Suprapubic skin (tissue), 4 donors: ENCODE measurements around the gene BAIAP2. TPM values are rescaled to one million over a fixed set of nuclear protein-coding genes. Genes with fewer than 3 reads are reported as not detected.
"Not testable (repeated sequence)": the region's sequence is repeated elsewhere in the genome, so short reads cannot be mapped to it uniquely, and the experiment has no call there.

Experiments
- DNase-seq, 2 donors: peaks; one replicate each; pipeline ENCODE4 v3.0.0-alpha.2; 2019; ENCODE audit warnings: low spot score in 2 of 2
- H3K27ac ChIP-seq: fragments of 200-600 bp; sonication (generic); one replicate; pipeline ENCODE4 v1.5.1; 2019
- H3K27me3 ChIP-seq: fragments of 200-600 bp; sonication (generic); one replicate; pipeline ENCODE4 v1.5.1; 2019
- H3K36me3 ChIP-seq: fragments of 200-600 bp; sonication (generic); one replicate; pipeline ENCODE4 v1.5.1; 2019
- H3K4me1 ChIP-seq: fragments of 200-600 bp; sonication (generic); one replicate; pipeline ENCODE4 v1.5.1; 2019
- H3K4me3 ChIP-seq: fragments of 200-600 bp; sonication (generic); one replicate; pipeline ENCODE4 v1.5.1; 2019; ENCODE audit warnings: mild to moderate bottlenecking
- H3K9me3 ChIP-seq: fragments of 200-600 bp; sonication (generic); one replicate; pipeline ENCODE4 v1.5.1; 2019
- CTCF ChIP-seq, 2 donors: fragments of 200-600 bp in 1 of 2; fragments of 450-650 bp in 1 of 2; sonication (generic) in 1 of 2; IDR thresholded peaks; one replicate each; pipeline ENCODE4 v1.5.1; 2016 to 2019; ENCODE audit warnings: antibody characterized with exemption in 2 of 2, mild to moderate bottlenecking in 1 of 2, moderate library complexity in 1 of 2
- EP300 ChIP-seq: sonication (generic); formaldehyde crosslinking; IDR thresholded peaks from one replicate; pipeline ENCODE4 v1.6.1; 2017; ENCODE audit warnings: antibody characterized with exemption
- POLR2A ChIP-seq, 2 donors: fragments of 450-650 bp; IDR thresholded peaks; one replicate each; pipeline ENCODE4 v1.6.1; 2017; ENCODE audit warnings: antibody characterized with exemption in 2 of 2, mild to moderate bottlenecking in 2 of 2, moderate library complexity in 2 of 2
- POLR2AphosphoS5 ChIP-seq, 3 donors: sonication (generic); formaldehyde crosslinking; IDR thresholded peaks; one replicate each; pipeline ENCODE4 v1.6.1; 2017; ENCODE audit warnings: antibody characterized with exemption in 3 of 3
- WGBS: methylation state at CpG from one replicate; pipeline ENCODE4 v1.1.5; 2018; 5-methylcytosine and 5-hydroxymethylcytosine counted together
- total RNA-seq, 4 donors: library from RNA; depleted of rRNA; stranded (reverse); fragments of >200 nt; gene quantifications; one replicate each; pipeline ENCODE4 v1.1.0, GENCODE V29; 2016

BAIAP2 gene
- total RNA-seq, 4 donors from 2014 or later, result 214 to 283 (median 260) TPM

GRCh38 chr17:81153340-81153803 lies 118.4 kb downstream of the BAIAP2 start:
- no peak for DNase-seq
- Histone ChIP-seq H3K27ac (no peak overlapping the region), H3K9me3 (no peaks in the 10 kb centered on the region), H3K4me1 (peaks cover 5% of the 10 kb centered on the region), H3K36me3 (no peaks in the 10 kb centered on the region), H3K4me3 (no peak overlapping the region), H3K27me3 (peaks cover 20% of the 10 kb centered on the region)
- TF ChIP-seq EP300, result no peak
- TF ChIP-seq POLR2AphosphoS5 (IDR thresholded peaks at IDR 0.05), result no peak
- TF ChIP-seq POLR2A (IDR thresholded peaks at IDR 0.05), result no peak
- TF ChIP-seq CTCF (IDR thresholded peaks at IDR 0.05), result no peak
- WGBS, result 58% methylated on average over 17 of the region's 17 CpGs

- H3K4me3 ChIP-seq, DNase-seq, H3K36me3 ChIP-seq, H3K9me3 ChIP-seq, H3K4me1 ChIP-seq, H3K27ac ChIP-seq: not testable (repeated sequence)
- peaks cover 26% of the 10 kb centered on the region for H3K27me3 ChIP-seq
- 85% methylated on average over 9 of the region's 9 CpGs for WGBS
Observed at GRCh38 chr17:81154016-81154415, 119.1 kb downstream of the BAIAP2 start.

GRCh38 chr17:81154961-81155360 lies 120.0 kb downstream of the BAIAP2 start:
- H3K27ac ChIP-seq, result no peak overlapping the region
- TF ChIP-seq CTCF (IDR thresholded peaks at IDR 0.05) (no peak), POLR2AphosphoS5 (IDR thresholded peaks at IDR 0.05) (no peak), EP300 (no peak), POLR2A (IDR thresholded peaks at IDR 0.05) (no peak)
- no peaks in the 10 kb centered on the region for H3K9me3 ChIP-seq
- H3K27me3 ChIP-seq, result peaks cover 30% of the 10 kb centered on the region
- DNase-seq, result no peak
- 96% methylated on average over 18 of the region's 18 CpGs for WGBS
- H3K36me3 ChIP-seq, result no peaks in the 10 kb centered on the region
- H3K4me1 ChIP-seq, result peaks cover 5% of the 10 kb centered on the region
- H3K4me3 ChIP-seq, result no peak overlapping the region

- TF ChIP-seq POLR2AphosphoS5 (IDR thresholded peaks at IDR 0.05) (no peak), POLR2A (IDR thresholded peaks at IDR 0.05) (no peak), CTCF (IDR thresholded peaks at IDR 0.05) (no peak), EP300 (no peak)
- Histone ChIP-seq H3K9me3 (no peaks in the 10 kb centered on the region), H3K4me3 (no peak overlapping the region), H3K4me1 (peaks cover 5% of the 10 kb centered on the region), H3K27ac (no peak overlapping the region), H3K27me3 (peaks cover 27% of the 10 kb centered on the region), H3K36me3 (no peaks in the 10 kb centered on the region)
- 89% methylated on average over 8 of the region's 38 CpGs for WGBS
- no peak for DNase-seq
Observed at GRCh38 chr17:81156866-81157805, 122.2 kb downstream of the BAIAP2 start.

GRCh38 chr17:81157848-81158687 lies 123.1 kb downstream of the BAIAP2 start:
- WGBS, result 74% methylated on average over 16 of the region's 39 CpGs
- Histone ChIP-seq H3K27me3 (peaks cover 33% of the 10 kb centered on the region), H3K27ac (no peak overlapping the region), H3K36me3 (no peaks in the 10 kb centered on the region), H3K9me3 (no peaks in the 10 kb centered on the region), H3K4me1 (peaks cover 5% of the 10 kb centered on the region), H3K4me3 (no peak overlapping the region)
- TF ChIP-seq POLR2A (IDR thresholded peaks at IDR 0.05), result no peak
- no peak for TF ChIP-seq EP300
- no peak for TF ChIP-seq CTCF (IDR thresholded peaks at IDR 0.05)
- no peak for TF ChIP-seq POLR2AphosphoS5 (IDR thresholded peaks at IDR 0.05)
- DNase-seq, result no peak
